ENCODE results near the gene LRRC4C.

LRRC4C gene

GRCh38 chr11:40328890-40329614, 1130.4 kb downstream of the LRRC4C start:
- DNase-seq: no peak

GRCh38 chr11:40323241-40323640, 1136.2 kb downstream of the LRRC4C start:
- no peak for DNase-seq

- no peak for DNase-seq
Measured at GRCh38 chr11:40321537-40321936, 1137.9 kb downstream of the LRRC4C start.

GRCh38 chr11:40316171-40316570, 1143.3 kb downstream of the LRRC4C start:
- no peak for DNase-seq

GRCh38 chr11:40315122-40315521, 1144.3 kb downstream of the LRRC4C start:
- DNase-seq: no peak

- DNase-seq: no peak
Measured at GRCh38 chr11:40314327-40314726, 1145.1 kb downstream of the LRRC4C start.

GRCh38 chr11:40306938-40307548, 1152.4 kb downstream of the LRRC4C start:
- peak; percentile 27 for DNase-seq

GRCh38 chr11:40302669-40303068, 1156.8 kb downstream of the LRRC4C start:
- no peak for DNase-seq

GRCh38 chr11:40295466-40295865, 1164.0 kb downstream of the LRRC4C start:
- DNase-seq: no peak

GRCh38 chr11:40294741-40295140, 1164.7 kb downstream of the LRRC4C start:
- no peak for DNase-seq

- DNase-seq: no peak
Measured at GRCh38 chr11:40294349-40294735, 1165.1 kb downstream of the LRRC4C start.

- DNase-seq: peak; percentile 69
Measured at GRCh38 chr11:40293655-40294348, 1165.7 kb downstream of the LRRC4C start.

GRCh38 chr11:40292721-40293508, 1166.5 kb downstream of the LRRC4C start:
- DNase-seq: no peak

GRCh38 chr11:40291741-40292140, 1167.7 kb downstream of the LRRC4C start:
- DNase-seq: no peak

GRCh38 chr11:40291329-40291728, 1168.1 kb downstream of the LRRC4C start:
- DNase-seq: no peak

- DNase-seq: no peak
Measured at GRCh38 chr11:40290171-40290631, 1169.3 kb downstream of the LRRC4C start.

GRCh38 chr11:40289370-40289769, 1170.1 kb downstream of the LRRC4C start:
- no peak for DNase-seq

- no peak for DNase-seq
Measured at GRCh38 chr11:40287916-40288803, 1171.3 kb downstream of the LRRC4C start.

- DNase-seq: no peak
Measured at GRCh38 chr11:40286137-40286536, 1173.3 kb downstream of the LRRC4C start.

GRCh38 chr11:40285558-40285957, 1173.9 kb downstream of the LRRC4C start:
- DNase-seq: no peak

- DNase-seq: no peak
Measured at GRCh38 chr11:40281052-40281580, 1178.3 kb downstream of the LRRC4C start.
